Measurements from ENCODE around the gene NLGN1.

NLGN1 gene

GRCh38 chr3:174020156-174020555, 622.6 kb downstream of the NLGN1 start:
- no peak for DNase-seq

- no peak for DNase-seq
Measured at GRCh38 chr3:174023421-174023820, 625.9 kb downstream of the NLGN1 start.

- no peak for DNase-seq
Measured at GRCh38 chr3:174028673-174029072, 631.1 kb downstream of the NLGN1 start.

- no peak for DNase-seq
Measured at GRCh38 chr3:174035328-174035886, 637.9 kb downstream of the NLGN1 start.

- no peak for DNase-seq
Measured at GRCh38 chr3:174046311-174046710, 648.8 kb downstream of the NLGN1 start.

- DNase-seq, result no peak
Measured at GRCh38 chr3:174049472-174049871, 651.9 kb downstream of the NLGN1 start.

GRCh38 chr3:174051191-174051590, 653.6 kb downstream of the NLGN1 start:
- DNase-seq, result no peak

- no peak for DNase-seq
Measured at GRCh38 chr3:174058804-174059203, 661.3 kb downstream of the NLGN1 start.

- no peak for DNase-seq
Measured at GRCh38 chr3:174060431-174060830, 662.9 kb downstream of the NLGN1 start.

- no peak for DNase-seq
Measured at GRCh38 chr3:174061162-174061561, 663.6 kb downstream of the NLGN1 start.

- no peak for DNase-seq
Measured at GRCh38 chr3:174061731-174062130, 664.2 kb downstream of the NLGN1 start.

GRCh38 chr3:174062923-174063322, 665.4 kb downstream of the NLGN1 start:
- DNase-seq, result no peak

GRCh38 chr3:174068035-174068434, 670.5 kb downstream of the NLGN1 start:
- DNase-seq, result no peak

GRCh38 chr3:174072675-174073074, 675.1 kb downstream of the NLGN1 start:
- no peak for DNase-seq

- DNase-seq, result no peak
Measured at GRCh38 chr3:174083706-174084105, 686.2 kb downstream of the NLGN1 start.

- DNase-seq, result no peak
Measured at GRCh38 chr3:174089592-174089991, 692.0 kb downstream of the NLGN1 start.

- no peak for DNase-seq
Measured at GRCh38 chr3:174094669-174095068, 697.1 kb downstream of the NLGN1 start.

- no peak for DNase-seq
Measured at GRCh38 chr3:174097686-174098085, 700.1 kb downstream of the NLGN1 start.

GRCh38 chr3:174098746-174099145, 701.2 kb downstream of the NLGN1 start:
- no peak for DNase-seq

- no peak for DNase-seq
Measured at GRCh38 chr3:174099724-174100123, 702.2 kb downstream of the NLGN1 start.

GRCh38 chr3:174100744-174101143, 703.2 kb downstream of the NLGN1 start:
- DNase-seq, result no peak

- no peak for DNase-seq
Measured at GRCh38 chr3:174101244-174101643, 703.7 kb downstream of the NLGN1 start.

- no peak for DNase-seq
Measured at GRCh38 chr3:174102274-174102673, 704.7 kb downstream of the NLGN1 start.

GRCh38 chr3:174102866-174103265, 705.3 kb downstream of the NLGN1 start:
- DNase-seq, result no peak

GRCh38 chr3:174110761-174111160, 713.2 kb downstream of the NLGN1 start:
- DNase-seq, result no peak

- DNase-seq, result no peak
Measured at GRCh38 chr3:174111776-174112175, 714.2 kb downstream of the NLGN1 start.

Measured in activated CD4-positive, alpha-beta T cell treated with anti-CD3 and anti-CD28 coated beads, Interleukin-2, Interleukin-6, amounts not matched to agents 100 ng/mL and 50 ng/mL, durations not matched to agents 16 hours and 8 hours (primary cell).